OCI-LY1 (cell line): ENCODE results near the gene CST3.

ENCODE experiments used
- H2AFZ ChIP-seq: fragments of 200-600 bp; sonication (generic), shearing (Covaris generic); 2 replicates; pipeline ENCODE4 v1.6.0; 2014; ENCODE audit warnings: antibody characterized with exemption, mild to moderate bottlenecking, low read length
- H3F3A ChIP-seq: fragments of 200-600 bp; sonication (generic), shearing (Covaris generic); 2 replicates; pipeline ENCODE4 v1.6.0; 2014; ENCODE audit warnings: mild to moderate bottlenecking, antibody characterized with exemption, low read length, moderate library complexity; ENCODE audit not compliant: insufficient read depth
- H3K27ac ChIP-seq: fragments of 200-600 bp; sonication (generic); 2 replicates; pipeline ENCODE4 v1.5.1; 2014; ENCODE audit warnings: low read length, mixed run types, mild to moderate bottlenecking, low read depth; ENCODE audit not compliant: poor library complexity, severe bottlenecking
- H3K27me3 ChIP-seq: fragments of 200-600 bp; sonication (generic); 2 replicates; pipeline ENCODE4 v1.6.0; 2014; ENCODE audit warnings: antibody characterized with exemption, mild to moderate bottlenecking, low read length, moderate library complexity; ENCODE audit not compliant: insufficient read depth
- H3K36me3 ChIP-seq: fragments of 200-600 bp; sonication (generic); 2 replicates; pipeline ENCODE4 v1.6.1; 2014; ENCODE audit warnings: mild to moderate bottlenecking, antibody characterized with exemption, low read length, moderate library complexity, mixed read lengths; ENCODE audit not compliant: insufficient read depth
- H3K4me1 ChIP-seq: fragments of 200-600 bp; sonication (generic); 2 replicates; pipeline ENCODE4 v1.5.1; 2014; ENCODE audit warnings: mild to moderate bottlenecking, low read length, moderate library complexity; ENCODE audit not compliant: insufficient read depth, severe bottlenecking
- H3K4me2 ChIP-seq: fragments of 200-600 bp; sonication (generic), shearing (Covaris generic); 2 replicates; pipeline ENCODE4 v1.6.1; 2014; ENCODE audit warnings: low read length
- H3K4me3 ChIP-seq: fragments of 200-600 bp; sonication (generic); 2 replicates; pipeline ENCODE4 v1.5.1; 2014; ENCODE audit warnings: low read length, low read depth, mild to moderate bottlenecking, mixed read lengths; ENCODE audit not compliant: poor library complexity, severe bottlenecking
- H3K79me2 ChIP-seq: fragments of 200-600 bp; shearing (Covaris generic); 2 replicates; pipeline ENCODE4 v1.6.1; 2016; ENCODE audit warnings: mixed run types, low read length, mixed read lengths; ENCODE audit not compliant: insufficient read depth
- H3K9ac ChIP-seq: fragments of 200-600 bp; sonication (generic), shearing (Covaris generic); 2 replicates; pipeline ENCODE4 v1.6.1; 2014; ENCODE audit warnings: mild to moderate bottlenecking, low read length, mixed read lengths
- H3K9me2 ChIP-seq: fragments of 200-600 bp; sonication (generic), shearing (Covaris generic); 2 replicates; pipeline ENCODE4 v1.6.1; 2014; ENCODE audit warnings: low read depth, mild to moderate bottlenecking, low read length, mixed read lengths
- H3K9me3 ChIP-seq: fragments of 200-600 bp; shearing (Covaris generic); 2 replicates; pipeline ENCODE4 v1.6.1; 2014; ENCODE audit warnings: low read length, mixed read lengths
- H4K20me1 ChIP-seq: fragments of 200-600 bp; sonication (generic), shearing (Covaris generic); 2 replicates; pipeline ENCODE4 v1.6.0; 2016; ENCODE audit warnings: mild to moderate bottlenecking, low read length; ENCODE audit not compliant: insufficient read depth
- EZH2 ChIP-seq: fragments of 200-600 bp; sonication (generic), shearing (Covaris generic); IDR thresholded peaks from 2 replicates; pipeline ENCODE4 v1.8.0; 2017; ENCODE audit warnings: borderline replicate concordance, mixed run types, mild to moderate bottlenecking, antibody characterized with exemption, low read length, moderate library complexity, mixed read lengths
- TF ChIP-seq, protein P1 (sequence below): fragments of 200-600 bp; sonication (generic), shearing (Covaris generic); IDR thresholded peaks from 2 replicates; pipeline ENCODE4 v1.5.1; 2017; ENCODE audit warnings: mild to moderate bottlenecking, antibody characterized with exemption, low read length, moderate library complexity, mixed read lengths

Gene CST3

DNA sequence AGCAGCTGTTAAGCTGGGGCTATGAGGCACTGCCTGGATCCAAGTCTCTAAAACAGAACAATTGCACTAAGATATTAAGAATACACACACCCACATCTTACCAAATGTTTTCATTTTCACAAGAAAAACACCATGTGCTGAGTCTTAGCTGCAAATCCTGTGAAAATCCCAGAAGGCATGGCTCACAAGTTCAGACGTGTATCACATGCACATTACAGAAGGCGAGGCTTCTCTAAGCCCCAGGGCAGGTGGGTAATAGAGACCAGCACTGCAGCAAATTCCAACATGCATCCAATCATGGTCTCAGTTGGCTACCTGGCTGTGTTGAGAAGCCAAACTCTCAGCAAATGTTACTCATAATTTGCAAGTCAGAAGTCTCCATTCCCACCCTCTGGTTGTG, 16.2 kb upstream of the CST3 start:
- Histone ChIP-seq H3K27ac (no peak overlapping the region), H3F3A (no peaks in the 10 kb centered on the region), H3K4me3 (no peak overlapping the region), H3K27me3 (no peaks in the 10 kb centered on the region), H3K79me2 (no peaks in the 10 kb centered on the region), H3K4me1 (no peaks in the 10 kb centered on the region), H3K4me2 (no peak overlapping the region), H2AFZ (no peak overlapping the region), H3K9me2 (no peaks in the 10 kb centered on the region), H3K9me3 (no peaks in the 10 kb centered on the region), H3K9ac (no peak overlapping the region), H4K20me1 (no peaks in the 10 kb centered on the region), H3K36me3 (no peaks in the 10 kb centered on the region)
- TF ChIP-seq, protein P1, sequence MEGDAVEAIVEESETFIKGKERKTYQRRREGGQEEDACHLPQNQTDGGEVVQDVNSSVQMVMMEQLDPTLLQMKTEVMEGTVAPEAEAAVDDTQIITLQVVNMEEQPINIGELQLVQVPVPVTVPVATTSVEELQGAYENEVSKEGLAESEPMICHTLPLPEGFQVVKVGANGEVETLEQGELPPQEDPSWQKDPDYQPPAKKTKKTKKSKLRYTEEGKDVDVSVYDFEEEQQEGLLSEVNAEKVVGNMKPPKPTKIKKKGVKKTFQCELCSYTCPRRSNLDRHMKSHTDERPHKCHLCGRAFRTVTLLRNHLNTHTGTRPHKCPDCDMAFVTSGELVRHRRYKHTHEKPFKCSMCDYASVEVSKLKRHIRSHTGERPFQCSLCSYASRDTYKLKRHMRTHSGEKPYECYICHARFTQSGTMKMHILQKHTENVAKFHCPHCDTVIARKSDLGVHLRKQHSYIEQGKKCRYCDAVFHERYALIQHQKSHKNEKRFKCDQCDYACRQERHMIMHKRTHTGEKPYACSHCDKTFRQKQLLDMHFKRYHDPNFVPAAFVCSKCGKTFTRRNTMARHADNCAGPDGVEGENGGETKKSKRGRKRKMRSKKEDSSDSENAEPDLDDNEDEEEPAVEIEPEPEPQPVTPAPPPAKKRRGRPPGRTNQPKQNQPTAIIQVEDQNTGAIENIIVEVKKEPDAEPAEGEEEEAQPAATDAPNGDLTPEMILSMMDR: no peak
- no peak for TF ChIP-seq EZH2

DNA sequence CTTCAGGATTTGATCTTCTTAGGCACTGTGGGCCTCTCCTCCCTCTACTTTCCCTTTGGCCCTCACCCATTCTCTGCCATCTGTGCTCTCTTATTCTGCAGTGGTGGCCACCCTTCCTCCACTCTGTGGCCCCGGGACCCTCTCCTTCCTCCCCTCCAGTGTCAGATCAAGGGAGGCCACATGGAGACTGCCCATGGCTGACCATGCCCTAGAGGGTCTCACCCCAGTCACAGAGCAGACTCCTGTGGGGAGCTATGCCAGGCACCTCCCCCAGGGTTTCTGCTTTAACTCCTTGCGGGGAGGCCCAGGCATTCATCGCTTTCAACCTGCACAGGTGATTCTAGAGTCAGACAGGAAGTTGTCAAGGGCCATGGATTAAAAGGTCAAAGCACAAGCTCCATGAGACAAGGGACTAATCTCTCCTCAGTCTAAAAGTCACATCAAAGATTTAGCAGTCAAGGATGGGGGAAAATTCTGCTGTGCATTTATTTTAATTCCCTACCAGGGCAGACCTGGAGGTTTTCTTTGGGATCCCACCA, 15.7 kb upstream of the CST3 start:
- Histone ChIP-seq H3K9ac (no peak overlapping the region), H3K4me3 (no peak overlapping the region), H3K79me2 (no peaks in the 10 kb centered on the region), H2AFZ (no peak overlapping the region), H3K27ac (no peak overlapping the region), H3K36me3 (no peaks in the 10 kb centered on the region), H3K9me2 (no peaks in the 10 kb centered on the region), H4K20me1 (no peaks in the 10 kb centered on the region), H3F3A (no peaks in the 10 kb centered on the region), H3K4me1 (no peaks in the 10 kb centered on the region), H3K9me3 (no peaks in the 10 kb centered on the region), H3K4me2 (no peak overlapping the region), H3K27me3 (no peaks in the 10 kb centered on the region)
- TF ChIP-seq, protein P1: no peak
- no peak for TF ChIP-seq EZH2

DNA sequence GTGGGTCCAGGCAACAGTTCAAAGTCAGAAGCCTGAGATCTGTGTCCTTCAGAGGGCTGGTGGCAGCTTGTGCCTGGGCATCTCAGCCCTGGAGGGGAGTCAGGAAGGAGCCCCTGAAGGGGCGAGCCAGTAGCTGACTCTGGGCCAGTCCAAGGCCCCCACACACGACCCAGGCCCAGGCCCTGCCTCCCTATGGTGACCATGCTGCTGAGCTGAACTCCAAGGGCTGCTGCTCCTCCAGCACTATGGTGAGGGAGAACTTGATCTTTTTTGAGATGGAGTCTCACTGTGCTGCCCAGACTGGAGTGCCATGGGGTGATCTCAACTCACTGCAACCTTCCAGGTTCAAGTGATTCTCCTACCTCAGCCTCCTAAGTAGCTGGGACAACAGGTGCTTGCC, 15.2 kb upstream of the CST3 start:
- H3K27me3 ChIP-seq: no peaks in the 10 kb centered on the region
- H3K9me3 ChIP-seq: no peaks in the 10 kb centered on the region
- no peak overlapping the region for H3K4me2 ChIP-seq
- no peaks in the 10 kb centered on the region for H3F3A ChIP-seq
- no peak overlapping the region for H2AFZ ChIP-seq
- H3K36me3 ChIP-seq: no peaks in the 10 kb centered on the region
- H3K27ac ChIP-seq: no peak overlapping the region
- H3K9me2 ChIP-seq: no peaks in the 10 kb centered on the region
- no peaks in the 10 kb centered on the region for H3K4me1 ChIP-seq
- no peaks in the 10 kb centered on the region for H4K20me1 ChIP-seq
- TF ChIP-seq EZH2: no peak
- TF ChIP-seq, protein P1: no peak
- no peaks in the 10 kb centered on the region for H3K79me2 ChIP-seq
- H3K4me3 ChIP-seq: no peak overlapping the region
- no peak overlapping the region for H3K9ac ChIP-seq
